GM23338 (cell line): Measurements from ENCODE around the gene MAP7D1. TPM values are rescaled to one million over a fixed set of nuclear protein-coding genes. Genes with fewer than 3 reads are reported as not detected.
A peak's percentile ranks its signal among the peaks of the same experiment; 100 is the strongest.

Source experiments
- ATAC-seq: fragments of 200-7000 bp; cut with Tn5 transposase; 3 replicates; pipeline ENCODE4 v1.9.1; 2020
- DNase-seq: peaks from one replicate; pipeline ENCODE4 v3.0.0-alpha.2; 2015; ENCODE audit warnings: low spot score
- H2AFZ ChIP-seq: fragments of 200-600 bp; sonication (generic); 2 replicates; pipeline ENCODE4 v1.8.0; 2016; ENCODE audit warnings: antibody characterized with exemption, mild to moderate bottlenecking, moderate library complexity
- H3F3A ChIP-seq: fragments of 200-600 bp; sonication (generic); replicated peaks from 2 replicates; pipeline ENCODE4 v1.8.0; 2017; ENCODE audit warnings: antibody characterized with exemption, mixed run types, low read depth
- H3K27ac ChIP-seq: fragments of 200-600 bp; sonication (generic); 2 replicates; pipeline ENCODE4 v1.6.1; 2016; ENCODE audit warnings: low read depth
- H3K27me3 ChIP-seq: fragments of 200-600 bp; sonication (generic); 2 replicates; pipeline ENCODE4 v1.8.0; 2016; ENCODE audit warnings: mild to moderate bottlenecking, mixed run types, moderate library complexity; ENCODE audit not compliant: insufficient read depth
- H3K36me3 ChIP-seq: fragments of 200-600 bp; sonication (generic); 2 replicates; pipeline ENCODE4 v1.8.0; 2016; ENCODE audit warnings: mild to moderate bottlenecking; ENCODE audit not compliant: insufficient read depth
- H3K4me1 ChIP-seq: fragments of 200-600 bp; sonication (generic); 2 replicates; pipeline ENCODE4 v1.8.0; 2016; ENCODE audit warnings: mild to moderate bottlenecking, moderate library complexity; ENCODE audit not compliant: insufficient read depth
- H3K4me2 ChIP-seq: fragments of 200-600 bp; sonication (generic); 2 replicates; pipeline ENCODE4 v1.7.1; 2017; ENCODE audit warnings: mixed run types
- H3K4me3 ChIP-seq: fragments of 200-600 bp; sonication (generic); 2 replicates; pipeline ENCODE4 v1.6.1; 2016; ENCODE audit warnings: mixed run types
- H3K79me2 ChIP-seq: fragments of 200-600 bp; sonication (generic); replicated peaks from 2 replicates; pipeline ENCODE4 v1.8.0; 2017; ENCODE audit warnings: mild to moderate bottlenecking; ENCODE audit not compliant: insufficient read depth
- H3K9me2 ChIP-seq: fragments of 200-600 bp; sonication (generic); 2 replicates; pipeline ENCODE4 v1.8.0; 2017; ENCODE audit not compliant: insufficient read depth
- H4K20me1 ChIP-seq: fragments of 200-600 bp; sonication (generic); replicated peaks from 2 replicates; pipeline ENCODE4 v1.8.0; 2017; ENCODE audit warnings: mild to moderate bottlenecking; ENCODE audit not compliant: insufficient read depth
- H3K27ac Mint-ChIP-seq: 2 replicates; pipeline ENCODE4 v1.8.0; 2020; ENCODE audit warnings: inconsistent platforms, mild to moderate bottlenecking, moderate library complexity, mixed read lengths
- H3K27me3 Mint-ChIP-seq: 3 replicates; pipeline ENCODE4 v1.8.0; 2022; ENCODE audit warnings: low read depth, mild to moderate bottlenecking, moderate library complexity, mixed read lengths, inconsistent platforms; ENCODE audit not compliant: insufficient read depth, poor library complexity
- H3K36me3 Mint-ChIP-seq: 3 replicates; pipeline ENCODE4 v1.8.0; 2021; ENCODE audit warnings: low read depth, mild to moderate bottlenecking, inconsistent platforms, moderate library complexity, mixed read lengths
- H3K4me1 Mint-ChIP-seq: 3 replicates; pipeline ENCODE4 v1.8.0; 2020; ENCODE audit warnings: mild to moderate bottlenecking, inconsistent platforms, mixed read lengths
- H3K4me3 Mint-ChIP-seq: 3 replicates; pipeline ENCODE4 v1.8.0; 2021; ENCODE audit warnings: moderate library complexity, mild to moderate bottlenecking, inconsistent platforms, mixed read lengths
- H3K9me3 Mint-ChIP-seq: 3 replicates; pipeline ENCODE4 v1.8.0; 2020; ENCODE audit warnings: moderate library complexity, mild to moderate bottlenecking, inconsistent platforms, mixed read lengths
- JUNB ChIP-seq: IDR thresholded peaks from one replicate; pipeline ENCODE4 v1.6.1; 2016; ENCODE audit warnings: antibody characterized with exemption; ENCODE audit not compliant: unreplicated experiment
- NANOG ChIP-seq: IDR thresholded peaks from 2 replicates; pipeline ENCODE4 v1.6.1; 2016; ENCODE audit warnings: antibody characterized with exemption, borderline replicate concordance
- ZNF462 ChIP-seq: fragments of 250-450 bp; sonication (Bioruptor Pico); IDR thresholded peaks from 2 replicates; pipeline ENCODE4 v1.5.0; 2020; ENCODE audit warnings: mild to moderate bottlenecking, moderate library complexity
- polyA plus RNA-seq: library from polyadenylated mRNA; unstranded; fragments of >200 nt; fragmentation: Nextera tagmentation; extraction: Ambion mirVana; gene quantifications from 2 replicates; pipeline ENCODE4 v1.2.1, GENCODE V29; 2016
- total RNA-seq: library from RNA; depleted of rRNA; stranded (reverse); fragments of >200 nt; shearing (Covaris generic); gene quantifications from 2 replicates; pipeline ENCODE4 v1.2.3, GENCODE V29; 2014

MAP7D1 gene
- total and polyA plus RNA-seq, 2 experiments from 2014 or later: 13.8 to 59.8 TPM

- Histone ChIP-seq H3F3A (peaks cover 4% of the 10 kb centered on the region), H4K20me1 (no peaks in the 10 kb centered on the region), H3K9me2 (no peaks in the 10 kb centered on the region), H3K27me3 (peaks cover 38% of the 10 kb centered on the region), H3K79me2 (peaks cover 16% of the 10 kb centered on the region), H3K27ac (peak overlapping the region; percentile 88), H3K4me1 (peaks cover 25% of the 10 kb centered on the region), H3K4me3 (peak overlapping the region; percentile 93), H3K36me3 (no peaks in the 10 kb centered on the region), H3K4me2 (peak overlapping the region; percentile 89), H2AFZ (peak overlapping the region; percentile 100)
- Mint-ChIP-seq H3K27me3 (peaks cover 36% of the 10 kb centered on the region), H3K9me3 (no peaks in the 10 kb centered on the region; the same call in 1 of the 3 replicates), H3K36me3 (peaks cover 9% of the 10 kb centered on the region; the same call in 2 of the 3 replicates), H3K4me3 (peak overlapping the region; percentile 91), H3K27ac (peak overlapping the region; percentile 97), H3K4me1 (peaks cover 33% of the 10 kb centered on the region)
- DNase-seq (no peak), ATAC-seq (peak; percentile 31)
- TF ChIP-seq ZNF462 (CRISPR knock-in tag) (no peak), NANOG (no peak), JUNB (no peak)
These were observed 7.1 kb upstream of the MAP7D1 start for GRCh38 chr1:36148821-36149236.

GRCh38 chr1:36149237-36149972 lies 6.6 kb upstream of the MAP7D1 start, which contains the start of gene TRAPPC3:
TRAPPC3 (minus strand) TSS chr1:36149486; CDS start chr1:36149378, 108 bp downstream.
- DNase-seq (peak; percentile 100), ATAC-seq (peak; percentile 87)
- Histone ChIP-seq H3K4me1 (peaks cover 25% of the 10 kb centered on the region), H3K27me3 (peaks cover 44% of the 10 kb centered on the region), H4K20me1 (no peaks in the 10 kb centered on the region), H3K9me2 (no peaks in the 10 kb centered on the region), H3K79me2 (peaks cover 16% of the 10 kb centered on the region), H3K4me2 (peak within 1 kb of the TSS; percentile 89), H3K27ac (peak within 1 kb of the TSS; percentile 88), H3K4me3 (peak within 1 kb of the TSS; percentile 93), H3F3A (peaks cover 4% of the 10 kb centered on the region), H3K36me3 (no peaks in the 10 kb centered on the region), H2AFZ (peak within 1 kb of the TSS; percentile 100)
- Mint-ChIP-seq H3K4me1 (peaks cover 33% of the 10 kb centered on the region), H3K36me3 (peaks cover 9% of the 10 kb centered on the region; the same call in 2 of the 3 replicates), H3K9me3 (no peaks in the 10 kb centered on the region; the same call in 1 of the 3 replicates), H3K27me3 (peaks cover 42% of the 10 kb centered on the region), H3K4me3 (peak within 1 kb of the TSS; percentile 91), H3K27ac (peak within 1 kb of the TSS; percentile 97)
- no peak for TF ChIP-seq ZNF462 (CRISPR knock-in tag)
